Keratinocyte (primary cell): ENCODE measurements around the gene CCDC141. TPM values are rescaled to one million over a fixed set of nuclear protein-coding genes. Genes with fewer than 3 reads are reported as not detected.

ENCODE experiments used
- DNase-seq: peaks from one replicate; pipeline ENCODE4 v3.0.0-alpha.2; 2011; ENCODE audit warnings: low read depth, missing footprints, low spot score
- FAIRE-seq: peaks from 2 replicates; lab custom pipeline; 2011; peaks lifted over from hg19 to GRCh38; lab: Jason Lieb, UNC
- H2AFZ ChIP-seq: 2 replicates; pipeline ENCODE4 v1.6.0; 2012; ENCODE audit warnings: low read length, control low read depth, inconsistent platforms; ENCODE audit not compliant: control insufficient read depth
- H3K27ac ChIP-seq: 2 replicates; pipeline ENCODE4 v1.5.1; 2011; ENCODE audit warnings: low read length; ENCODE audit not compliant: control insufficient read depth, insufficient read depth
- H3K27me3 ChIP-seq: 3 replicates; pipeline ENCODE4 v1.6.0; 2011; ENCODE audit warnings: low read length; ENCODE audit not compliant: control insufficient read depth, insufficient read depth; ENCODE audit errors: extremely low read depth
- H3K36me3 ChIP-seq, 2 experiments: 2 replicates in 1 of 2; 3 replicates in 1 of 2; pipeline ENCODE4 v1.5.1; 2011; ENCODE audit warnings: low read length in 2 of 2, mild to moderate bottlenecking in 1 of 2; ENCODE audit not compliant: control insufficient read depth in 2 of 2, insufficient read depth in 2 of 2; ENCODE audit errors: extremely low read depth in 1 of 2
- H3K4me1 ChIP-seq: 3 replicates; pipeline ENCODE4 v1.5.1; 2011; ENCODE audit warnings: low read length; ENCODE audit not compliant: control insufficient read depth, insufficient read depth; ENCODE audit errors: extremely low read depth
- H3K4me2 ChIP-seq: 3 replicates; pipeline ENCODE4 v1.6.0; 2011; ENCODE audit warnings: low read depth, low read length; ENCODE audit not compliant: control insufficient read depth, insufficient read depth; ENCODE audit errors: extremely low read depth
- H3K4me3 ChIP-seq, 3 experiments: fragments of 200-600 bp in 1 of 3; sonication (generic) in 1 of 3; 2 replicates in 2 of 3; 3 replicates in 1 of 3; pipeline ENCODE4 v1.5.1; 2011 to 2016; ENCODE audit warnings: low read length in 3 of 3, mild to moderate bottlenecking in 3 of 3, control low read depth in 2 of 3, inconsistent platforms in 1 of 3, low read depth in 1 of 3, mixed read lengths in 1 of 3, mixed run types in 1 of 3, moderate library complexity in 1 of 3; ENCODE audit not compliant: control insufficient read depth in 2 of 3, insufficient read depth in 2 of 3; ENCODE audit errors: extremely low read depth in 1 of 3
- H3K79me2 ChIP-seq: 2 replicates; pipeline ENCODE4 v1.6.0; 2012; ENCODE audit warnings: low read length; ENCODE audit not compliant: control insufficient read depth, insufficient read depth
- H3K9ac ChIP-seq: 3 replicates; pipeline ENCODE4 v1.6.0; 2011; ENCODE audit warnings: low read length; ENCODE audit not compliant: control insufficient read depth, insufficient read depth; ENCODE audit errors: extremely low read depth
- H3K9me1 ChIP-seq: 3 replicates; pipeline ENCODE4 v1.6.0; 2011; ENCODE audit warnings: low read length; ENCODE audit not compliant: control insufficient read depth, insufficient read depth; ENCODE audit errors: extremely low read depth
- H3K9me3 ChIP-seq: 2 replicates; pipeline ENCODE4 v1.5.1; 2012; ENCODE audit warnings: low read depth, low read length; ENCODE audit not compliant: control insufficient read depth
- H4K20me1 ChIP-seq: 3 replicates; pipeline ENCODE4 v1.6.0; 2011; ENCODE audit warnings: low read length; ENCODE audit not compliant: control insufficient read depth, insufficient read depth; ENCODE audit errors: extremely low read depth
- CTCF ChIP-seq, 3 experiments: IDR thresholded peaks in 1 of 3; conservative IDR thresholded peaks in 1 of 3; optimal IDR thresholded peaks in 1 of 3; 2 replicates in 2 of 3; 3 replicates in 1 of 3; pipeline versions ENCODE3 to v1.5.1; 2011; ENCODE audit warnings: low read length in 3 of 3, mild to moderate bottlenecking in 3 of 3, moderate library complexity in 2 of 3, control low read depth in 1 of 3, inconsistent platforms in 1 of 3; ENCODE audit not compliant: insufficient read depth in 2 of 3; ENCODE audit errors: extremely low read depth in 1 of 3
- EZH2 ChIP-seq: IDR thresholded peaks from one replicate; pipeline ENCODE4 v1.6.1; 2012; ENCODE audit warnings: inconsistent platforms, mild to moderate bottlenecking, low read length, moderate library complexity
- dilution Hi-C: fragments of 300-500 bp; cut with MboI; formaldehyde crosslinking; loops from one replicate; pipeline ENCODE4 v1.7.0; 2020; ENCODE audit warnings: low sequenced_read_pairs; ENCODE audit not compliant: extremely low pct_ligation_motif_present
- polyA plus RNA-seq, 5 experiments: library from polyadenylated mRNA; depleted of rRNA in 3 of 5; stranded (reverse) in 3 of 5; stranded (forward) in 1 of 5; unstranded in 1 of 5; fragments of >200 nt; gene quantifications; 1 replicate in 1 of 5; 2 replicates in 3 of 5; 3 replicates in 1 of 5; pipeline versions ENCODE4 v1.2.1 to v1.2.3, GENCODE V29; 2011 to 2012; ENCODE audit warnings: missing spikeins in 2 of 5, low read depth in 1 of 5, low replicate concordance in 1 of 5

Gene CCDC141
- polyA plus RNA-seq, 1 donor (not counting 4 experiments of a cell fraction or from before 2014, with no cell fraction given), result not detected

GRCh38 chr2:179098080-179098689, 48.2 kb upstream of the CCDC141 start:
- Histone ChIP-seq H3K79me2 (no peaks in the 10 kb centered on the region), H3K9me3 (no peaks in the 10 kb centered on the region), H3K4me2 (no peak overlapping the region), H3K36me3 (no peaks in the 10 kb centered on the region), H2AFZ (no peak overlapping the region), H3K27ac (no peak overlapping the region), H3K4me1 (no peaks in the 10 kb centered on the region), H3K27me3 (no peaks in the 10 kb centered on the region), H4K20me1 (no peaks in the 10 kb centered on the region), H3K9ac (no peak overlapping the region), H3K9me1 (no peaks in the 10 kb centered on the region), H3K4me3 (no peak overlapping the region)
- dilution Hi-C loops, result no loop called here
- no peak for FAIRE-seq
- TF ChIP-seq EZH2, result no peak
- no peak for TF ChIP-seq CTCF (optimal IDR thresholded peaks at IDR 0.05 in 1 of 3, IDR thresholded peaks at IDR 0.05 in 1 of 3, conservative IDR thresholded peaks at IDR 0.05 in 1 of 3; ENCODE audit: extremely low read depth in 1 of 3, insufficient read depth in 2 of 3, low read length in 3 of 3)
- no peak for DNase-seq

GRCh38 chr2:179097131-179097530, 47.2 kb upstream of the CCDC141 start:
- Histone ChIP-seq H3K36me3 (no peaks in the 10 kb centered on the region), H2AFZ (no peak overlapping the region), H4K20me1 (no peaks in the 10 kb centered on the region), H3K4me3 (no peak overlapping the region), H3K9ac (no peak overlapping the region), H3K27me3 (no peaks in the 10 kb centered on the region), H3K9me1 (no peaks in the 10 kb centered on the region), H3K79me2 (no peaks in the 10 kb centered on the region), H3K9me3 (no peaks in the 10 kb centered on the region), H3K4me2 (no peak overlapping the region), H3K4me1 (no peaks in the 10 kb centered on the region), H3K27ac (no peak overlapping the region)
- TF ChIP-seq CTCF (optimal IDR thresholded peaks at IDR 0.05 in 1 of 3, IDR thresholded peaks at IDR 0.05 in 1 of 3, conservative IDR thresholded peaks at IDR 0.05 in 1 of 3; ENCODE audit: extremely low read depth in 1 of 3, insufficient read depth in 2 of 3, low read length in 3 of 3), result no peak
- no peak for TF ChIP-seq EZH2
- dilution Hi-C loops, result no loop called here
- FAIRE-seq, result no peak
- no peak for DNase-seq
